AG10803 (cell line): ENCODE measurements around the gene MARK3.

Experiments used
- DNase-seq: peaks from one replicate; pipeline ENCODE4 v3.0.0; 2010; ENCODE audit warnings: low read depth
- H3K4me3 ChIP-seq: 2 replicates; pipeline ENCODE4 v1.5.1; 2011; ENCODE audit warnings: mild to moderate bottlenecking, low read length, control low read depth
- TF ChIP-seq, protein P1 (sequence below): conservative IDR thresholded peaks from 2 replicates; pipeline ENCODE4 v1.5.1; 2011; ENCODE audit warnings: mild to moderate bottlenecking, low read length, control low read depth, inconsistent platforms

Gene MARK3

GRCh38 chr14:103488071-103488470, 102.9 kb downstream of the MARK3 start:
- TF ChIP-seq, protein P1, sequence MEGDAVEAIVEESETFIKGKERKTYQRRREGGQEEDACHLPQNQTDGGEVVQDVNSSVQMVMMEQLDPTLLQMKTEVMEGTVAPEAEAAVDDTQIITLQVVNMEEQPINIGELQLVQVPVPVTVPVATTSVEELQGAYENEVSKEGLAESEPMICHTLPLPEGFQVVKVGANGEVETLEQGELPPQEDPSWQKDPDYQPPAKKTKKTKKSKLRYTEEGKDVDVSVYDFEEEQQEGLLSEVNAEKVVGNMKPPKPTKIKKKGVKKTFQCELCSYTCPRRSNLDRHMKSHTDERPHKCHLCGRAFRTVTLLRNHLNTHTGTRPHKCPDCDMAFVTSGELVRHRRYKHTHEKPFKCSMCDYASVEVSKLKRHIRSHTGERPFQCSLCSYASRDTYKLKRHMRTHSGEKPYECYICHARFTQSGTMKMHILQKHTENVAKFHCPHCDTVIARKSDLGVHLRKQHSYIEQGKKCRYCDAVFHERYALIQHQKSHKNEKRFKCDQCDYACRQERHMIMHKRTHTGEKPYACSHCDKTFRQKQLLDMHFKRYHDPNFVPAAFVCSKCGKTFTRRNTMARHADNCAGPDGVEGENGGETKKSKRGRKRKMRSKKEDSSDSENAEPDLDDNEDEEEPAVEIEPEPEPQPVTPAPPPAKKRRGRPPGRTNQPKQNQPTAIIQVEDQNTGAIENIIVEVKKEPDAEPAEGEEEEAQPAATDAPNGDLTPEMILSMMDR = no peak
- DNase-seq = no peak
- H3K4me3 ChIP-seq = no peak overlapping the region

DNA sequence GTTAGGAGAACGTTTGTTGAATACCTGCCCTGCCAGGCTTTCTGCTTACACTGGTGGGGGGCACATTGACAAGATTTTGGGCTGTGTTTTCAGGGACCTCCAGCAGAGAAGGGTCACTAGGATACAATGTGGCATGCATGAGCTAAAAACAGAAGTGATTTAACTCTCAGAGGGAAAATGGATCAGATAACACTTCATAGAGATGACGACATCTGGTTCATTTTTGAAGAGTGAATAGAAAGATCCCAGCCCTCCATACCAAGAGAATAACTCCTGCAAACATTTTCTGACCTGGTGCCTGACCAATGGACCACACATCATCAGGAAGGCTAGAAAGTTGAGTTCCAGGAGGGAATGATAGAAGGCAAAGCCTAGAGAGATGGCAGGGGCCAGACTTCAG, 103.7 kb downstream of the MARK3 start:
- TF ChIP-seq, protein P1 = no peak
- peak; percentile 25 for DNase-seq
- no peak overlapping the region for H3K4me3 ChIP-seq

- H3K4me3 ChIP-seq = no peak overlapping the region
- TF ChIP-seq, protein P1 = no peak
- no peak for DNase-seq
Measured at GRCh38 chr14:103489621-103490020, 104.4 kb downstream of the MARK3 start.

- no peak for DNase-seq
- TF ChIP-seq, protein P1 = no peak
- H3K4me3 ChIP-seq = no peak overlapping the region
Measured at GRCh38 chr14:103491691-103492090, 106.5 kb downstream of the MARK3 start.

DNA sequence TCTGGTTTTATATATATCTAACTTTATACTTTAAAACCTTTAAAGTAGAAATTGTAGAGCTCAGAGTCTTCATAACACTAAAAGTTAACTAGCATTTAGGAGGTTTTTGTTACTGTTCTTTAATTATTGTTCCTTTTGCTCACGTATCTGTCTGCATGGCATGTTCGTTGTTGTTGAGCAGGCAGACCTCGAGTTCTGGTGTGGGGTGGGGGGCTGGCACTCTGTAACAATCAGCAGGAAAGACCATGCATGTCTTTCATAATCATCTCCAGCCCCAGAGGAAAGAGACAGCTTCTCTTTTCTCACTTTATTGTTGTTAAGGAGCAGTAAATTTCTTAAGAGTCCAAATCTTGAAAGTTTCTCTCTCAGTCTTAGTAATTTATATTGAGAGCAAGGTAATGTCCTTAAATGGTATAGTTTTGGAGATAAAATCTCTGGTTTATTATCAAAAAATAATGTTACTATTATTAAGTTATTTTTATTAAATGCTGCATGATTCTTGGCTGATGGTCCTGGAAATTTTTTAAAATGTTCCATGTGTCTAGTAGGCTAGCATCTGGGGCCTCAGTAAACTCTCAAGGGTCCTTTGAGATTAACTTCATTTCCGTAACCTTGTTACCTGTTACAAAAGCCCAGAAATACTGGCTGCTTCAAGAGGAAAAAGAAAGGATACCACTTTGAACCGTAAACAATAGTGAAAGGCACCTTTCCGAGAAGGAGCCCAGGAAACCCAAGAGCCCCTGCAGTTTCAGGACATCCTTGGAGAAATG, 107.1 kb downstream of the MARK3 start:
- no peak overlapping the region for H3K4me3 ChIP-seq
- TF ChIP-seq, protein P1 = no peak
- no peak for DNase-seq

DNA sequence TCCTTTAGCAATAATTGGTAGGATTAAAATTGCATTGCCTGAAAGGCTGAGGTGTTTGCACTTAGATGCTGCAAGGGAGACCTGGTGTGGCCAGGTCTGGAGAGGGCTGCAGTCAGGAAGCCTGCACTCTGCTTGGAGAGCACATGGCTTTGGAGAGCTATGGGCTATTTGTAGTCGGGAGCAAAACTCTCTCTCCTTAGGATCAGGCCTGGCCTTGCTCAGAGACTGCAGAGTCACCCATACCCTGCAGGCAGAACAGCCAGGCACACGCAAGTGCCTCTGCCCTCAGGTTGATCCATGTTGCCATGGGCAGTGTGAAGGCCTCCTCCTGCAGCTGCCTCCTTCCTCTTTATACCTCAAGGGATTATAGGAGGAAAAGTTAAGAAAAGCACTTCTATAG, 110.6 kb downstream of the MARK3 start:
- TF ChIP-seq, protein P1 = no peak
- DNase-seq = no peak
- H3K4me3 ChIP-seq = no peak overlapping the region

DNA sequence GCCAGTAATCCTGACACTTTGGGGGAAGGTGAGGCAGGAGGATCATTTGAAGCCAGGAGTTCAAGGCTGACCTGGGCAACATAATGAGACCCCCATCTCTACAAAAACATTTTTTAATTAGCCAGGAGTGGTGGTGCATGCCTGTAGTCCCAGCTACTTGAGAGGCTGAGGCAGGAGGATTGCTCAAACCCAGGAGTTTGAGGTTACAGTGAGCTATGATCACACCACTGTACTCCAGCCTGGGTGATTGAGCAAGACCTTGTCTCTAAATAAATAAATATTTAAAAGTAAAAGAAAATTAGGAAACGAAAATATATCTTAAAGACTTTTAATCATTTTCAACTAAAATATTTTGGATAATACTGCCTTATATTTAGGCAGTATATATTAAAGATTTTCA, 111.6 kb downstream of the MARK3 start:
- TF ChIP-seq, protein P1 = no peak
- peak; percentile 21 for DNase-seq
- no peak overlapping the region for H3K4me3 ChIP-seq
